MCF 10A (cell line): Measurements from ENCODE around the gene CTCF. TPM values are rescaled to one million over a fixed set of nuclear protein-coding genes. Genes with fewer than 3 reads are reported as not detected.
A peak's percentile ranks its signal among the peaks of the same experiment; 100 is the strongest.

Experiments
- BruUV-seq: library from RNA; stranded (reverse); fragments of 400-500 nt; replicated peaks from 2 replicates; lab custom pipeline; 2021; lab: Mats Ljungman, UMichigan
- CTCF ChIA-PET: fragments of 300-600 bp; sonication (Branson Sonifier 250); formaldehyde crosslinking; extraction: SDS; loops from one replicate; lab custom pipeline; 2021; ENCODE audit warnings: antibody characterized with exemption, inconsistent platforms; lab: Yijun Ruan, JAX
- POLR2A ChIA-PET: fragments of 300-600, 350-650 bp; sonication (Branson Sonifier 250); formaldehyde crosslinking; extraction: SDS; loops from one replicate; lab custom pipeline; 2020; ENCODE audit warnings: antibody characterized with exemption, inconsistent platforms; lab: Yijun Ruan, JAX
- DNase-seq: peaks from one replicate; pipeline ENCODE4 v3.0.0-alpha.2; 2018; ENCODE audit not compliant: unreplicated experiment
- H3K27ac Mint-ChIP-seq: one replicate; pipeline ENCODE4 v1.8.0; 2022; ENCODE audit warnings: mild to moderate bottlenecking, low read depth, mixed read lengths; ENCODE audit not compliant: unreplicated experiment
- H3K27me3 Mint-ChIP-seq: one replicate; pipeline ENCODE4 v1.8.0; 2022; ENCODE audit warnings: mixed read lengths; ENCODE audit not compliant: insufficient read depth, unreplicated experiment
- H3K36me3 Mint-ChIP-seq: one replicate; pipeline ENCODE4 v1.8.0; 2022; ENCODE audit warnings: mild to moderate bottlenecking, moderate library complexity, mixed read lengths; ENCODE audit not compliant: insufficient read depth, unreplicated experiment
- H3K4me1 Mint-ChIP-seq: one replicate; pipeline ENCODE4 v1.8.0; 2022; ENCODE audit warnings: mixed read lengths; ENCODE audit not compliant: insufficient read depth, unreplicated experiment
- H3K4me3 Mint-ChIP-seq: one replicate; pipeline ENCODE4 v1.8.0; 2022; ENCODE audit warnings: mild to moderate bottlenecking, moderate library complexity, mixed read lengths; ENCODE audit not compliant: unreplicated experiment
- H3K9me3 Mint-ChIP-seq: one replicate; pipeline ENCODE4 v1.8.0; 2022; ENCODE audit warnings: mixed read lengths; ENCODE audit not compliant: unreplicated experiment
- intact Hi-C: fragments of 100-400 bp; cut with micrococcal nuclease; formaldehyde crosslinking; loops from 2 replicates; pipeline ENCODE4 v1.14.1; 2022
- total RNA-seq: library from RNA; stranded (reverse); gene quantifications from 2 replicates; pipeline ENCODE4 v1.2.3, GENCODE V29; 2022
- TF ChIP-seq, protein P1 (sequence below): fragments of 200-600 bp; IDR thresholded peaks from one replicate; pipeline ENCODE4 v1.8.0; 2022; ENCODE audit warnings: antibody characterized with exemption, mild to moderate bottlenecking; ENCODE audit not compliant: unreplicated experiment

Gene CTCF
- total RNA-seq, 1 experiment from 2014 or later: 40.6 TPM

- no peak for DNase-seq
- intact Hi-C loops: loop anchor here (10.0 kb wide), 2 partner anchors 279 to 319 kb away; partner anchors contain the start of genes CENPT, NUTF2, RANBP10 and THAP11
- no TSS peak for BruUV-seq
These were observed 37.0 kb upstream of the CTCF start for GRCh38 chr16:67525176-67525860.

DNA sequence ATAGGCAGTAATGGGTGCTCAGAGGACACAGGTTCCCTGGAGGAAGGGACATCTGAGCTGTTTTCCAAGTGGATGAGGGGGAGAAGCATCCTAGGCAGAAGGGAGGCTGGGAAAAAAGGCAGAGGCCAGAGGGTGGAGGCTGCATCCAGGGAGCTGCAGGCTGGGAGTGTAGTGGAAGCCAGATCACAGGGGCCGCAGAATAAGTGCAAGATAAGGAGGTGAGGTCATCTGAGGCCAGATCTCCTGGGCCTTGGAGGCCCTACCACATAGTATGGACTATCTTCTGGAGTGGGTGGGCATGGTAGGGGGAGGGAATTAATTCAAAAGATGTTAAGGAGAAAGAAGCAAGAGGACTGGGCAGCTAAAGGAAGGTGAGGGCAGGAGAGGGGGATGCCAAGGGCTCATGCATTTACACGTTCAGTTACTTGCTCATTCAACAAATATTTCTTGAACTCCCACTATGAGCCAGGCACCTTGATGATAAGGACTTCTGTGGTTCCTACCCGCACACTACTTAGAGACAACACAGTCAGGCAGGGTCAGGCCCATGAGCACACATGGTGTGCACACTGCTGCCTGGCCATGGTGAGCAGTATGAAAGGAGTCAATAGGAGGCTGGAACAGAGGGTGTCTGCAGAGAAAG, 36.1 kb upstream of the CTCF start:
- H3K27me3 Mint-ChIP-seq: no peaks in the 10 kb centered on the region
- no peak for DNase-seq
- no peaks in the 10 kb centered on the region for H3K9me3 Mint-ChIP-seq
- H3K36me3 Mint-ChIP-seq: peaks cover 6% of the 10 kb centered on the region
- BruUV-seq: no TSS peak
- H3K4me1 Mint-ChIP-seq: peaks cover 18% of the 10 kb centered on the region
- TF ChIP-seq, protein P1, sequence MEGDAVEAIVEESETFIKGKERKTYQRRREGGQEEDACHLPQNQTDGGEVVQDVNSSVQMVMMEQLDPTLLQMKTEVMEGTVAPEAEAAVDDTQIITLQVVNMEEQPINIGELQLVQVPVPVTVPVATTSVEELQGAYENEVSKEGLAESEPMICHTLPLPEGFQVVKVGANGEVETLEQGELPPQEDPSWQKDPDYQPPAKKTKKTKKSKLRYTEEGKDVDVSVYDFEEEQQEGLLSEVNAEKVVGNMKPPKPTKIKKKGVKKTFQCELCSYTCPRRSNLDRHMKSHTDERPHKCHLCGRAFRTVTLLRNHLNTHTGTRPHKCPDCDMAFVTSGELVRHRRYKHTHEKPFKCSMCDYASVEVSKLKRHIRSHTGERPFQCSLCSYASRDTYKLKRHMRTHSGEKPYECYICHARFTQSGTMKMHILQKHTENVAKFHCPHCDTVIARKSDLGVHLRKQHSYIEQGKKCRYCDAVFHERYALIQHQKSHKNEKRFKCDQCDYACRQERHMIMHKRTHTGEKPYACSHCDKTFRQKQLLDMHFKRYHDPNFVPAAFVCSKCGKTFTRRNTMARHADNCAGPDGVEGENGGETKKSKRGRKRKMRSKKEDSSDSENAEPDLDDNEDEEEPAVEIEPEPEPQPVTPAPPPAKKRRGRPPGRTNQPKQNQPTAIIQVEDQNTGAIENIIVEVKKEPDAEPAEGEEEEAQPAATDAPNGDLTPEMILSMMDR: no peak
- H3K4me3 Mint-ChIP-seq: no peak overlapping the region
- intact Hi-C loops: loop anchor here (10.0 kb wide), 2 partner anchors 279 to 319 kb away; partner anchors contain the start of genes CENPT, NUTF2, RANBP10 and THAP11
- ChIA-PET POLR2A (interaction anchor here (0.7 to 0.9 kb wide), 2 partner anchors 35 to 280 kb away, joined by 3 read pairs; partner anchors contain the start of genes CTCF and RANBP10), CTCF (interaction anchor here (0.7 to 1.5 kb wide), 5 partner anchors 10 to 451 kb away, joined by 3 to 7 read pairs (median 3); no protein-coding TSS in a partner anchor)
- H3K27ac Mint-ChIP-seq: no peak overlapping the region

More at GRCh38 chr16:67525176-67525860, 37.0 kb upstream of the CTCF start:
- Mint-ChIP-seq H3K4me1 (peaks cover 19% of the 10 kb centered on the region), H3K27ac (no peak overlapping the region), H3K36me3 (no peaks in the 10 kb centered on the region), H3K27me3 (no peaks in the 10 kb centered on the region), H3K4me3 (no peak overlapping the region), H3K9me3 (no peaks in the 10 kb centered on the region)
- TF ChIP-seq, protein P1: no peak
- ChIA-PET CTCF (interaction anchor here (0.6 to 1.5 kb wide), 5 partner anchors 9 to 142 kb away, joined by 3 to 7 read pairs (median 3); no protein-coding TSS in a partner anchor), POLR2A (interaction anchor here (0.7 to 1.2 kb wide), 3 partner anchors 36 to 1821 kb away, joined by 3 to 4 read pairs (median 3); partner anchors contain the start of gene CTCF)

GRCh38 chr16:67528222-67528869, 34.0 kb upstream of the CTCF start, which contains the start of gene RIPOR1:
TSS of gene RIPOR1 (plus strand) at chr16:67528829. CDS start at chr16:67538447, 9,618 bp downstream.
- CTCF ChIA-PET: interaction anchor here (1.5 to 7.7 kb wide), 2 partner anchors 17 to 335 kb away, joined by 3 to 60 read pairs; no protein-coding TSS in a partner anchor

More at GRCh38 chr16:67528222-67528869, 34.0 kb upstream of the CTCF start, which contains the start of gene RIPOR1:
- TF ChIP-seq, protein P1: no peak
- peak within 1 kb of the TSS; percentile 82 for H3K4me3 Mint-ChIP-seq
- H3K27ac Mint-ChIP-seq: peak within 1 kb of the TSS; percentile 88
- intact Hi-C loops: loop anchor here (10.0 kb wide), 2 partner anchors 276 to 316 kb away; partner anchors contain the start of genes CENPT, NUTF2, RANBP10 and THAP11
- POLR2A ChIA-PET: interaction anchor here (0.7 to 2.4 kb wide), 9 partner anchors 11 to 278 kb away, joined by 3 to 12 read pairs (median 6); partner anchors contain the start of genes ACD, ATP6V0D1, RANBP10 and TSNAXIP1
- BruUV-seq: no TSS peak
- H3K4me1 Mint-ChIP-seq: peaks cover 27% of the 10 kb centered on the region
- H3K9me3 Mint-ChIP-seq: no peaks in the 10 kb centered on the region
- DNase-seq: no peak
- peaks cover 7% of the 10 kb centered on the region for H3K36me3 Mint-ChIP-seq
- no peaks in the 10 kb centered on the region for H3K27me3 Mint-ChIP-seq
